ENCODE data around the gene TOMM20. TPM values are rescaled to one million over a fixed set of nuclear protein-coding genes. Genes with fewer than 3 reads are reported as not detected.

The TOMM20 gene
- total RNA-seq, 1 experiment from 2014 or later, result 197 TPM

DNA sequence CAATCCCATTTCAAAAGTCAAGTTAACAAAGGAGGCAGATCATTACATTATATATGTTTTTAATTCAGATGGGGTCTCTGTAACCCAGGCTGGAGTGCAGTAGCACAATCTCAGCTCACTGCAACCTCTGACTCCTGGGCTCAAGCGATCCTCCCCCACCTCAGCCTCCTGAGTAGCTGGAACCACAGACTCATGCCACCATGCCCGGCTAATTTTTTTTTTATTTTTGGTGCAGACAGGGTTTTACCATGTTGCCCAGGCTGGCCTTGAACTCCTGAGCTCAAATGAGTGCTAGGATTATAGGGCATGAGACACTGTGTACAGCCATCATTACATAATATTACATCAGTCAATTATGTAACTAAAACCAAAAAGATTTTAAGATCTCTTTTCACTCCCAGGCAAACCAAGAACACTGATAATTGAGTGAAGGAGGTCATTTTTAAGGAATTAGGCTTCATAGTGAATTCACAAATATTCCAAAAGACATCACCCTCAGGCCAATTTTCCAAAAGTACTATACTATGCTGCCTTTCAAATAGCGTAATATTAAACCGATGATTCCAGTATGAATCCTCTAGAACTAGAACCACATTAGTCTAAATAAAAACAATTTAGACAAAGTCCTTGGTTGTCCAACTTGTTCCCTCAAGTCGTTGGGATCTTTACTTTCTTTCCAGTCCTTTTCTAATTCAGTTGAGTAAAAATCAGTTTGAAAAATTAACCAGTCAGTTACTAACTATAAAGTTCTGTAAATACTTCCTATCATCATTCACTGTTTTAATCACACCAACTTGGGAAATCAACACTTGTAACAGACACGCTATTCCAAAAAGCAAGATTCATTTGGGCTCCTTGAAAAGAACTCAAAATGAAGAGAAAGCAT is 16.1 kb downstream of the TOMM20 start:
- H3K4me1 Mint-ChIP-seq, result no peaks in the 10 kb centered on the region
- no peak overlapping the region for H2BK20ac ChIP-seq (ENCODE audit: low read depth, low read length, poor library complexity, severe bottlenecking)
- no peak overlapping the region for H4K8ac ChIP-seq (replicated peaks; ENCODE audit: insufficient read length, low read depth, low read length)
- no peak overlapping the region for H3K4me3 Mint-ChIP-seq
- no peak overlapping the region for H3K27ac ChIP-seq (ENCODE audit: insufficient read length, low read depth, low read length)
- H3K27ac Mint-ChIP-seq, result no peak overlapping the region
- H4K5ac ChIP-seq (ENCODE audit: insufficient read length, low read depth, low read length), result no peak overlapping the region
- no peak overlapping the region for H2BK5ac ChIP-seq (ENCODE audit: insufficient read length, low read length)
- no peaks in the 10 kb centered on the region for H3K9me3 ChIP-seq (ENCODE audit: control insufficient read depth, low read depth, low read length)
- no peak overlapping the region for H3T11ph ChIP-seq (ENCODE audit: low read length)
- no peak for DNase-seq
- H3K18ac ChIP-seq (ENCODE audit: insufficient read length, low read depth, low read length), result no peak overlapping the region
- no peak overlapping the region for H3K9ac ChIP-seq (ENCODE audit: extremely low read depth, insufficient read length, low read length)
- H3K4me1 ChIP-seq (ENCODE audit: insufficient read depth, low read length), result no peaks in the 10 kb centered on the region
- no peaks in the 10 kb centered on the region for H3K27me3 ChIP-seq (ENCODE audit: insufficient read depth, low read length)
- no peak overlapping the region for H3K4ac ChIP-seq (ENCODE audit: low read depth, low read length)
- no CpG with 5 or more reads among the region's 6 CpGs for WGBS (ENCODE audit: extremely low coverage, insufficient read length, low lambda C conversion rate)
- no peak overlapping the region for H2BK15ac ChIP-seq (ENCODE audit: low read depth, low read length)
- H3K56ac ChIP-seq (ENCODE audit: insufficient read length, low read depth, low read length), result no peak overlapping the region
- no peak overlapping the region for H2AFZ ChIP-seq (ENCODE audit: low read length)
- H4K20me1 ChIP-seq (ENCODE audit: control insufficient read depth, insufficient read depth, insufficient read length), result no peaks in the 10 kb centered on the region
- no peak overlapping the region for H3K14ac ChIP-seq (ENCODE audit: insufficient read depth, low read length)
- H3K36me3 Mint-ChIP-seq (ENCODE audit: insufficient read depth in 1 of 3, low read depth in 3 of 3), result peaks cover 63 to 95% (median 84%) of the 10 kb centered on the region in 3 experiments
- no peaks in the 10 kb centered on the region for H3K23me2 ChIP-seq (ENCODE audit: insufficient read length, low read depth, low read length, poor library complexity, severe bottlenecking)
- H3K27me3 Mint-ChIP-seq (ENCODE audit: low read depth), result no peaks in the 10 kb centered on the region
- no peak overlapping the region for H2AK5ac ChIP-seq (ENCODE audit: insufficient read length, low read length)
- H3K4me2 ChIP-seq (ENCODE audit: insufficient read depth, insufficient read length, low read length), result no peak overlapping the region
- H4K91ac ChIP-seq (ENCODE audit: insufficient read length, low read depth, low read length), result no peak overlapping the region
- H3K23ac ChIP-seq (ENCODE audit: insufficient read length, low read depth, low read length), result no peak overlapping the region
- peaks cover 2% of the 10 kb centered on the region; the same call in 1 of the 2 replicates for H3K79me2 ChIP-seq (ENCODE audit: insufficient read depth, low read length)
- no peak for TF ChIP-seq CTCF (conservative IDR thresholded peaks at IDR 0.05)
- H3K79me1 ChIP-seq (ENCODE audit: insufficient read depth, low read depth, low read length, poor library complexity, severe bottlenecking), result peaks cover 4% of the 10 kb centered on the region
- H2BK120ac ChIP-seq (ENCODE audit: low read depth, low read length, poor library complexity, severe bottlenecking), result no peak overlapping the region
- no peak overlapping the region for H2BK12ac ChIP-seq (ENCODE audit: insufficient read length, low read depth, low read length)
- H3K9me3 Mint-ChIP-seq, result no peaks in the 10 kb centered on the region

Measured in H9 (cell line).